Adrenal gland (tissue), 5 donors: ENCODE results near the gene F2RL3.

Source experiments
- POLR2A ChIP-seq, 2 donors: fragments of 450-650 bp; IDR thresholded peaks; one replicate each; pipeline ENCODE4 v1.6.1; 2017; ENCODE audit warnings: antibody characterized with exemption in 2 of 2, mild to moderate bottlenecking in 2 of 2, moderate library complexity in 1 of 2
- TF ChIP-seq, protein P1 (sequence below), 6 experiments: fragments of 450-650 bp in 4 of 6; fragments of 200-600 bp in 2 of 6; sonication (generic) in 1 of 6; IDR thresholded peaks; 1 replicate in 5 of 6; 2 replicates in 1 of 6; pipeline versions ENCODE4 v1.5.1 to v1.8.0; 2016 to 2021; ENCODE audit warnings: antibody characterized with exemption in 6 of 6, mild to moderate bottlenecking in 2 of 6, moderate library complexity in 1 of 6
- donor health status: DM: no; HTN: no; CAD: no.

DNA sequence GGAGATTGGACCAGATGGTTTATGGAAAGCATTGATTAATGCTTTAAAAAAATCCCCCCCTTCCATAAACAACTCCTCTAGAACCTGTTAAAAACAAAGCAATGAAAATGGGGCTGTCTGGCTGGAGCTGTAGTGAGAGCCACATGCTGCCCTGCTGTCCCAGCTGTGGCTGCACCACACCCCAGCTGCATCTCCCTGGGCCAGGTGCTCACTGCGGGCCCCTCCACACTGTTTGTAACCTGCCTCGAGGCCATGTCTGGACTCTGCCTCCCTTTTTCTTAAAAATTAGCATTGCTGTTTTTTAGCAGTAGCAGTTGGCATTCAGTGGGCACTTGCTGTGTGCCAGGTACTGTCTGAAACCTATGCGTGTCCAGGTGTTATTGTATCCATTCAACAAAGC lies 15.2 kb upstream of the F2RL3 start:
- TF ChIP-seq POLR2A (IDR thresholded peaks at IDR 0.05), result no peak
- TF ChIP-seq, protein P1, sequence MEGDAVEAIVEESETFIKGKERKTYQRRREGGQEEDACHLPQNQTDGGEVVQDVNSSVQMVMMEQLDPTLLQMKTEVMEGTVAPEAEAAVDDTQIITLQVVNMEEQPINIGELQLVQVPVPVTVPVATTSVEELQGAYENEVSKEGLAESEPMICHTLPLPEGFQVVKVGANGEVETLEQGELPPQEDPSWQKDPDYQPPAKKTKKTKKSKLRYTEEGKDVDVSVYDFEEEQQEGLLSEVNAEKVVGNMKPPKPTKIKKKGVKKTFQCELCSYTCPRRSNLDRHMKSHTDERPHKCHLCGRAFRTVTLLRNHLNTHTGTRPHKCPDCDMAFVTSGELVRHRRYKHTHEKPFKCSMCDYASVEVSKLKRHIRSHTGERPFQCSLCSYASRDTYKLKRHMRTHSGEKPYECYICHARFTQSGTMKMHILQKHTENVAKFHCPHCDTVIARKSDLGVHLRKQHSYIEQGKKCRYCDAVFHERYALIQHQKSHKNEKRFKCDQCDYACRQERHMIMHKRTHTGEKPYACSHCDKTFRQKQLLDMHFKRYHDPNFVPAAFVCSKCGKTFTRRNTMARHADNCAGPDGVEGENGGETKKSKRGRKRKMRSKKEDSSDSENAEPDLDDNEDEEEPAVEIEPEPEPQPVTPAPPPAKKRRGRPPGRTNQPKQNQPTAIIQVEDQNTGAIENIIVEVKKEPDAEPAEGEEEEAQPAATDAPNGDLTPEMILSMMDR (IDR thresholded peaks at IDR 0.05), result no peak
